ENCODE data around the gene MAP2K1. TPM values are rescaled to one million over a fixed set of nuclear protein-coding genes. Genes with fewer than 3 reads are reported as not detected.
A peak's percentile ranks its signal among the peaks of the same experiment; 100 is the strongest.
"Not testable (repeated sequence)": the region's sequence is repeated elsewhere in the genome, so short reads cannot be mapped to it uniquely, and the experiment has no call there.

The MAP2K1 gene
- total RNA-seq, 2 experiments from 2014 or later: 94.9 to 115 TPM

DNA sequence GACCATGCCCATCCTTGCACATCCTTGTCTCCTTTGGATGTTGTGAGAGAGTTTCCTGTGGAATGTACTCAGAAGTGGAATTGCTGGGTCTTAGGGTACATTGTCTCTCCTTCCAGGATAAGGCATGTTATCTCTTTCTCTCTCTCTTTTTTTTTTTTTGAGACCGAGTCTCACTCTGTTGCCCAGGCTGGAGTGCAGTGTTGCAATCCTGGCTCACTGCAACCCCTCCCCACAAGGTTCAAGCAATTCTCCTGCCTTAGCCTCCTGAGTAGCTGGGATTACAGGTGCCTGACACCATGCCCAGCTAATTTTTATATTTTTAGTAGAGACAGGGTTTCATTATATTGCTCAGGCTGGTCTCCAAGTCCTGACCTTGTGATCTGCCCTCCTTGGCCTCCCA, 6.3 kb downstream of the MAP2K1 start:
- ATAC-seq; H3K27ac Mint-ChIP-seq; DNase-seq; POLR2A ChIA-PET; intact Hi-C loops (cut with DNase I, micrococcal nuclease); H3K27me3 Mint-ChIP-seq; H3K9me3 Mint-ChIP-seq (ENCODE audit: low read depth); H3K4me3 Mint-ChIP-seq: not testable (repeated sequence)
- peaks cover 65% of the 10 kb centered on the region for H3K36me3 Mint-ChIP-seq (ENCODE audit: low read depth)
- peaks cover 74% of the 10 kb centered on the region for H3K4me1 Mint-ChIP-seq
- CTCF ChIA-PET: interaction anchor here (1.3 kb wide), 1 partner anchor 12 kb away, joined by 4 read pairs; no protein-coding TSS in a partner anchor

DNA sequence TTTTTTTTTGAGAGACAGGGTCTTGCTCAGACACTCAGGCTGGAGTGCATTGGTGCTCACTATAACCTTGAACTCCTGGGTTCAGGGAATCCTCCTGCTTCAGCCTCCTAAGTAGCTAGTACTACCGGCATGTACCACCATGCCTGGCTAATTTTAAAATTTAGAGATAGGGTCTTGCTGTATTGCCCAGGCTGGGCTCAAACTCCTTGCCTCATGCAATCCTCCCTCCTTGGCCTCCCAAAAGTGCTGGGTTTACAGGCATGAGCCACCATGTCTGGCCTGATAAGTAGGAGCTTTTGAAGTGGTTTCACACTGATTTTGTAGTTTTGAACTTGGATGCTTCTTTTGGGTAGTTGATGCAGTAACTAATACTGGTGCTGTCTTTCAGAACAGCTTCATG, 7.8 kb downstream of the MAP2K1 start:
- ATAC-seq (no peak), DNase-seq (no peak)
- intact Hi-C loops (cut with DNase I, micrococcal nuclease): no loop called here
- H3K9me3 Mint-ChIP-seq (ENCODE audit: low read depth): no peaks in the 10 kb centered on the region
- ChIA-PET CTCF (interaction anchor here (1.3 kb wide), 1 partner anchor 10 kb away, joined by 4 read pairs; no protein-coding TSS in a partner anchor), POLR2A (no interaction called here)
- H3K27me3 Mint-ChIP-seq: no peaks in the 10 kb centered on the region
- H3K27ac Mint-ChIP-seq: no peak overlapping the region
- H3K4me1 Mint-ChIP-seq: peaks cover 70% of the 10 kb centered on the region
- no peak overlapping the region for H3K4me3 Mint-ChIP-seq
- peaks cover 63% of the 10 kb centered on the region for H3K36me3 Mint-ChIP-seq (ENCODE audit: low read depth)

DNA sequence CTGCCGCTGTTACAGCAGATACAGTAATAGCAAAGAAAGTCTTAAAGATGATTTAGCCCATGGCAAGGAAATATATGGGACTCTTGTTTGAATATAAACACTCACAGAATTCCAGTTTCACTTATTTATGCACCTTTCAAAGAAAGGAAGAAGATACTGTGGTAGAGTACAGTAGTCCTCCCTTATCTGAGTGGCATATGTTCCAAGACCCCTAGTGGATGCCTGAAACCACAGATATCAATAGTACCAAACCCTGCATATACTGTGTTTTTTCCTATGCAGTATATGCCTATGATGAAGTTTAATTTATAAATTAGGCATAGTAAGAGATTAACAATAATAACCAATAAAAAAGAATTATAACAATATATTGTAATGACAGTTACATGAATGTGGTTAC, 8.2 kb downstream of the MAP2K1 start:
- ChIA-PET CTCF (no interaction called here), POLR2A (interaction anchor here (0.6 kb wide), 1 partner anchor 948 kb away, joined by 3 read pairs; no protein-coding TSS in a partner anchor)
- Mint-ChIP-seq H3K27ac (no peak overlapping the region), H3K27me3 (no peaks in the 10 kb centered on the region), H3K4me3 (no peak overlapping the region), H3K4me1 (peaks cover 69% of the 10 kb centered on the region), H3K9me3 (ENCODE audit: low read depth) (no peaks in the 10 kb centered on the region), H3K36me3 (ENCODE audit: low read depth) (peaks cover 60% of the 10 kb centered on the region)
- no peak for ATAC-seq
- intact Hi-C loops (cut with DNase I, micrococcal nuclease): no loop called here
- DNase-seq: no peak

DNA sequence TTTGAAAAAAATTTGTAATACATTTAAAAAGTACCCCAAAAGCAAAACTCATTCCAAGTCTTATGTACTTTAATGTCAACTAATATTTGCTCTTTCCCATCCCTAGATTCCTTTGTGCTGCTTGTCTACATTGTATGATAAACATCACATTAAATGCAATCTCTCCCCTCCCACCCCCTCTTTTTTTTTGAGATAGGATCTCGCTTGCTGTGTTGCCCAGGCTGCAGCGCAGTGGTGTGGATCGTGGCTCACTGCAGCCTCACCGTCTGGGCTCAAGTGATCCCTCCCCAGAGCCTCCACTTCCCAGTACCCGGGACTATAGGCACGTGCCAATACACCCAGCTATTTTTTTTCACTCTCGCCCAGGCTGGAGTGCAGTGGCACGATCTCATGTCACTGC, 12.6 kb downstream of the MAP2K1 start:
- ATAC-seq (no peak), DNase-seq (no peak)
- CTCF ChIA-PET: no interaction called here
- Mint-ChIP-seq H3K4me1 (peaks cover 73% of the 10 kb centered on the region), H3K36me3 (ENCODE audit: low read depth) (peaks cover 33% of the 10 kb centered on the region), H3K4me3 (no peak overlapping the region), H3K9me3 (ENCODE audit: low read depth) (no peaks in the 10 kb centered on the region), H3K27me3 (no peaks in the 10 kb centered on the region), H3K27ac (no peak overlapping the region)
- POLR2A ChIA-PET: no interaction called here
- intact Hi-C loops (cut with DNase I, micrococcal nuclease): no loop called here

DNA sequence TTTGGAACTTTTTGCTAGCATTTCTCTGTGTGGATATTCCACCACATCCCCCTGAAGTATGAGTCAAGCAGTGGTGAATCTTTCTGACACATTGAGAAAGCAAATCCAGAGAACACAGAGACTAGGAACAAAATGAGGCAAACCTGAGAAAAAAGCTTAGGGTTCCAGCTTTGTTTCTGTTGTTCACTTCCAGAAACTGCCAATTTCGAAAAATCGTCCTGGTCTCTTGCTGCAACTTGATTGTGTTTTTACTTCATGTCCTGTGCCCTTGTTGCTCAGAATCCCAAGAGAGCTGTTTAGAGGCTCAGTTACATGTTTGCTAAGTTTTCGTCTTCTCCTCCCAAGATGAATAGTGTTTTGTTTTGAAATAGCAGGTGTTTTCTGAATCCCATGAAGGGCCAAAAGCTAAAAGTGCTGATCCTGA, 13.7 kb downstream of the MAP2K1 start:
- peaks cover 29% of the 10 kb centered on the region for H3K36me3 Mint-ChIP-seq (ENCODE audit: low read depth)
- no peak for DNase-seq
- ChIA-PET CTCF (interaction anchor here (0.6 to 0.9 kb wide), 4 partner anchors 10 to 649 kb away, joined by 3 to 4 read pairs (median 4); no protein-coding TSS in a partner anchor), POLR2A (no interaction called here)
- H3K27ac Mint-ChIP-seq: peak overlapping the region; percentile 72
- H3K27me3 Mint-ChIP-seq: no peaks in the 10 kb centered on the region
- H3K4me3 Mint-ChIP-seq: no peak overlapping the region
- no peak for ATAC-seq
- no peaks in the 10 kb centered on the region for H3K9me3 Mint-ChIP-seq (ENCODE audit: low read depth)
- intact Hi-C loops (cut with DNase I, micrococcal nuclease): loop anchor here in 1 of 2 experiments (1.0 to 5.0 kb wide), 2 partner anchors 10 to 43 kb away; partner anchors contain the start of gene TIPIN
- peaks cover 71% of the 10 kb centered on the region for H3K4me1 Mint-ChIP-seq

DNA sequence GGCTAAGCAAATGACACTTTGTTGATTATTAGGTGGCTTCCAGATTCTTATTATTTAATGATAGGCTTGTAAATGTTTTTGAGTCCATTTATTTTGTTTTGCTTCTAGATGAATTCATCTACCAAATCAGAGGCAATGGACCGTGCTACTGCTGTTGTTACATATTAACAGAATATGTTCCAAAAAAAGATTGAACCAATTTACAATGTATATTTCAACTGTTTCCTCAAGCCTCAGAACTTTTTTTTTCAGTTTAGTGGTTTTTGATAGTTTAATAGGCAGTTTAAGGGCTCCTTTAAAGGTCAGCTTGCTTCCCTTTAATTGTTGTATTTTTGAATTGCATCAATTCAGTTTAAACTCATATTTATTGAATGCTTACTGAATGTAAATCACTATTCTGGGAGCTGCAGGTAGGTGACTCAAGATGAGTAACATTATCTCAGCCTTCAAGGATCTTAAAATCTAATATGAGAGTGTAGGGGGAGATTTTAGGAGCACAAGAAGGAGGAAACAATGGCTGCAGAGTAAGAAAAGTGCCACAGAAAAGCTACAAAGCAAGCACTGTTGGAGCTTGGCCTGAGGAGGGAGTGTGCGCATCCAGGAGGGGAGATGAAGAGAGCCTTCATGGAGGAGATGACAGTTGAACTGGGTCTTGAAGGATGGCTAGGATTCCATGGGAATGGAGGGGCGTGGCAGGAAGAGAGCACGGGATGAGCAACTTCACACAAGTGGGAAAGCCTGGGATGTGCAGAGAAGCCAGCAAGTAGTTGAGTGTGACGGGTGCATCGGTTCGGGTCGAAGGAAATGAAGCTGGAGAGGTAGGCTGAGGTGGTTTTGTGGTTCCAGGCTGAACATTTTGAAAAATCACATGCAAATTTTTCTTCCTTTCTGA, 14.7 kb downstream of the MAP2K1 start:
- H3K9me3 Mint-ChIP-seq (ENCODE audit: low read depth): no peaks in the 10 kb centered on the region
- peaks cover 75% of the 10 kb centered on the region for H3K4me1 Mint-ChIP-seq
- H3K27me3 Mint-ChIP-seq: no peaks in the 10 kb centered on the region
- intact Hi-C loops (cut with DNase I, micrococcal nuclease): loop anchor here (1.0 to 5.0 kb wide), 2 partner anchors 10 to 44 kb away; partner anchors contain the start of gene TIPIN (in 1 of the 2)
- DNase-seq (peak; percentile 43), ATAC-seq (peak; percentile 74)
- H3K27ac Mint-ChIP-seq: peak overlapping the region; percentile 69
- POLR2A ChIA-PET: interaction anchor here (0.6 kb wide), 1 partner anchor 1440 kb away, joined by 8 read pairs; no protein-coding TSS in a partner anchor
- CTCF ChIA-PET: interaction anchor here (0.7 to 2.1 kb wide), 5 partner anchors 10 to 1471 kb away, joined by 3 to 9 read pairs (median 4); partner anchors contain the start of gene SNAPC5
- H3K4me3 Mint-ChIP-seq: peak overlapping the region; percentile 50
- H3K36me3 Mint-ChIP-seq (ENCODE audit: low read depth): peaks cover 21% of the 10 kb centered on the region

DNA sequence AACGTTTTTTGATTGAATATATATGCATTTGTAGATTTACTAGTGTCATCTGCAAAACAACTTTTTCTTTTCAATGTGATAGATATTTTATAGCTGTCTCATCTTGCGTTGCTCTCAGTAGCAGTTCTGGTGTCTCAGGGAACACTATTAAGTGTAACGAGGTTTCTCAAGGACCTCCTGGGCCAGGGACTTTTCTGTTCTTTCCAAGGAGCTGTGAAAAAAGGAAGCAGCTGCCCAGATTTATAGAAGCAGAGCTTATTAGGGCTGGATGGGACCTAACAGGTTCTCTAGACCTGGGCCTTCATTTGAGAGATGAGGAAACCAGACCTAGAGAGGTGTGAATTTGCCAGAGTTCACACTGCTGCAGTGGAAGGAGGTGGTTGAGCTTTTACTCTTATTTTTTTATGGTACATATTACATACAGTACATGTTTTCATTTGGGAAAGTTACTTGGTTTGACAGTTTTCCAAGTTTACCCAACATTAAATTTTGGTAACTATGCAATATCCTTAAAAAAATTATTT, 16.1 kb downstream of the MAP2K1 start:
- no peak for ATAC-seq
- Mint-ChIP-seq H3K36me3 (ENCODE audit: low read depth) (peaks cover 16% of the 10 kb centered on the region), H3K9me3 (ENCODE audit: low read depth) (no peaks in the 10 kb centered on the region), H3K27ac (peak overlapping the region; percentile 24), H3K27me3 (no peaks in the 10 kb centered on the region), H3K4me3 (no peak overlapping the region), H3K4me1 (peaks cover 84% of the 10 kb centered on the region)
- CTCF ChIA-PET: interaction anchor here (0.8 to 3.1 kb wide), 7 partner anchors 8 to 48 kb away, joined by 3 to 19 read pairs (median 5); partner anchors contain the start of gene MAP2K1
- DNase-seq: no peak
- POLR2A ChIA-PET: interaction anchor here (0.5 kb wide), 1 partner anchor 444 kb away, joined by 7 read pairs; no protein-coding TSS in a partner anchor
- intact Hi-C loops (cut with DNase I, micrococcal nuclease): loop anchor here in 1 of 2 experiments (5.0 kb wide), 1 partner anchor 46 kb away; the partner anchor contains the start of gene TIPIN

DNA sequence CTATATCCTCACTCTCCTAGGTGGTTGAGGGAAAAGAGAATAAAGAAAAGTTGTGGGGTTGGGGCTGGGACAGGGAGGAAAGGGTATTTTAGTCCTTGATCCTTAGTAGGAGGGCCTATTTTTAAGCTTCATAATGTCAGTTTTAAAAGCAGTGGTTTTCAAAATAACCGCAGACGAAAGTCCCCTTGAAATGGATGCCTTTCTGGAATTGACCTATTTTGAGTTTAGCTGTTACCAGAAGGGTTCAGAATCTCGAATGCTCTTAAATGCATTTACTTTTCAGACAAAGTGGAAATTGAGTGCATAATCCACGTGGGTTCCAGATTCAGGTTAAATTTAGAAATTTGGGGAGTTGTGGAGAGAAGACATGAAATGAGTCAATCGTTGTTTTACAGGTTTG, 16.6 kb downstream of the MAP2K1 start:
- CTCF ChIA-PET: interaction anchor here (0.9 to 3.1 kb wide), 5 partner anchors 11 to 48 kb away, joined by 3 to 19 read pairs (median 3); partner anchors contain the start of gene MAP2K1
- ATAC-seq (no peak), DNase-seq (no peak)
- POLR2A ChIA-PET: interaction anchor here (0.5 kb wide), 1 partner anchor 443 kb away, joined by 7 read pairs; no protein-coding TSS in a partner anchor
- peaks cover 11% of the 10 kb centered on the region for H3K36me3 Mint-ChIP-seq (ENCODE audit: low read depth)
- no peak overlapping the region for H3K27ac Mint-ChIP-seq
- H3K4me3 Mint-ChIP-seq: no peak overlapping the region
- intact Hi-C loops (cut with DNase I, micrococcal nuclease): loop anchor here in 1 of 2 experiments (5.0 kb wide), 1 partner anchor 46 kb away; the partner anchor contains the start of gene TIPIN
- H3K27me3 Mint-ChIP-seq: no peaks in the 10 kb centered on the region
- H3K9me3 Mint-ChIP-seq (ENCODE audit: low read depth): no peaks in the 10 kb centered on the region
- peaks cover 85% of the 10 kb centered on the region for H3K4me1 Mint-ChIP-seq

DNA sequence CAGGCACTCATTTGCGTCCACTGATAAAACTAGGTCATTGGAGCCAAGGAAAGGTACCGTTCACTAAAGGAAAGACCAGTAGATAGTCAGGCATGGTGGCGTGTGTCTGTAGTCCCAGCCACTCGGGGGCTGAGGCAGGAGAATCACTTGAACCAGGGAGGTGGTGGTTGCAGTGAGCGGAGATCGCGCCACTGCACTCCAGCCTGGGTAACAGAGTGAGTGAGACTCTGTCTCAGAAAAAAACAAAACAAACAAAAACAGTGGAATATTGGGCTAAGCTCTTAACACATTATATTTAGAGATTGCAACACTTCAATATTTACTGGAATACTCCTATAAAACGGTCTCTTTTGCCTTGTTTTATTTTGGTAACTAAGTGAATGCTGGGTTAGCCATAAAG, 17.4 kb downstream of the MAP2K1 start:
- Mint-ChIP-seq H3K27me3 (no peaks in the 10 kb centered on the region), H3K4me1 (peaks cover 93% of the 10 kb centered on the region), H3K4me3 (no peak overlapping the region), H3K36me3 (ENCODE audit: low read depth) (peaks cover 11% of the 10 kb centered on the region), H3K27ac (peak overlapping the region; percentile 17), H3K9me3 (ENCODE audit: low read depth) (no peaks in the 10 kb centered on the region)
- no peak for DNase-seq
- no peak for ATAC-seq
- ChIA-PET POLR2A (no interaction called here), CTCF (interaction anchor here (0.6 to 3.1 kb wide), 7 partner anchors 10 to 534 kb away, joined by 3 to 19 read pairs (median 5); no protein-coding TSS in a partner anchor)
- intact Hi-C loops (cut with DNase I, micrococcal nuclease): loop anchor here in 1 of 2 experiments (5.0 kb wide), 1 partner anchor 47 kb away; the partner anchor contains the start of gene TIPIN

DNA sequence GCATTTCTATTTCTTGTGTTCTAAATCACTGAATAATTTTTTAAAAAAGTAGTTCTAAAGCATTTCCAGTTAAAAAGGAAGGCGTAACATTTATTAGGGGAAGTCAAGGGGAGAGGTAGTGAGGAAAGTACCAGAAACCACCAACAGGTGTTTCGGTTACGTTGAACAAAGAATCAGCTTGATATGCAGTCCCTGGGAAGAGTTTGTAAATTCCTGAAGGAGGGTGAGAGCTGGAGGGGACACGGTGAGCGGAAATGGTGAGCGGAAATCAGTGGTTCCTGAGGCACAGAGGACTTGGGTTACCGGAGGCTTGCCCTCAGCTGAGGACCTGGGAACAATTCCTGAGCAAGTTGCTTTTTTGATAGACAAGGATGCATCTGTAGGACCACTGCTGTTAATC, 17.8 kb downstream of the MAP2K1 start:
- ATAC-seq (no peak), DNase-seq (no peak)
- peak overlapping the region; percentile 17 for H3K27ac Mint-ChIP-seq
- CTCF ChIA-PET: interaction anchor here (0.6 to 3.1 kb wide), 7 partner anchors 10 to 534 kb away, joined by 3 to 19 read pairs (median 5); no protein-coding TSS in a partner anchor
- peaks cover 93% of the 10 kb centered on the region for H3K4me1 Mint-ChIP-seq
- H3K9me3 Mint-ChIP-seq (ENCODE audit: low read depth): no peaks in the 10 kb centered on the region
- H3K4me3 Mint-ChIP-seq: no peak overlapping the region
- intact Hi-C loops (cut with DNase I, micrococcal nuclease): loop anchor here in 1 of 2 experiments (5.0 kb wide), 1 partner anchor 47 kb away; the partner anchor contains the start of gene TIPIN
- H3K27me3 Mint-ChIP-seq: no peaks in the 10 kb centered on the region
- peaks cover 7% of the 10 kb centered on the region for H3K36me3 Mint-ChIP-seq (ENCODE audit: low read depth)
- POLR2A ChIA-PET: no interaction called here

DNA sequence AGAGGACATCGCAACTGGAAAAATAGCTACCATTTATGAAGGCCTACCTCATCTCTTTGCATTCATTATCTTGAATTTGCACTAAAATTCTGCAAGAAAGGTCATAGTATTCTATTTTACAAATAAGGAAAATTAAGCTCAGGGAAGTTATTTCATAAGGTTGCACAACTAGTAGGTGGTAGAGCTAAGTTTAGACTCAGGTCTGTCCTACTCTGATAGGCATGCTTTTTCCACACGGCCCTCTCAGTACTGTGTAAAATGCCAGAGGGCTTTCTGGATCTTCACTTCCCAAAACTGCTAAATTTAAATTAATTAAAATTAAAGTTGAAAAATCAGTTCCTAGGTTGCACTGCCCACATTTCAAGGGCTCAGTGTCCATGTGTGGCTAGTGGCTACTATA, 18.3 kb downstream of the MAP2K1 start:
- DNase-seq (no peak), ATAC-seq (no peak)
- Mint-ChIP-seq H3K4me3 (no peak overlapping the region), H3K4me1 (peaks cover 95% of the 10 kb centered on the region), H3K9me3 (ENCODE audit: low read depth) (no peaks in the 10 kb centered on the region), H3K27me3 (no peaks in the 10 kb centered on the region), H3K27ac (no peak overlapping the region), H3K36me3 (ENCODE audit: low read depth) (peaks cover 7% of the 10 kb centered on the region)
- intact Hi-C loops (cut with DNase I, micrococcal nuclease): no loop called here
- ChIA-PET CTCF (interaction anchor here (0.7 to 3.1 kb wide), 8 partner anchors 9 to 535 kb away, joined by 3 to 19 read pairs (median 4); no protein-coding TSS in a partner anchor), POLR2A (no interaction called here)

All from activated CD4-positive, alpha-beta T cell treated with anti-CD3 and anti-CD28 coated beads for 36 hours (primary cell).